T-cell (primary cell): ENCODE data around the gene PLOD2. TPM values are rescaled to one million over a fixed set of nuclear protein-coding genes. Genes with fewer than 3 reads are reported as not detected.
"Not testable (repeated sequence)": the region's sequence is repeated elsewhere in the genome, so short reads cannot be mapped to it uniquely, and the experiment has no call there.

ENCODE experiments used
- ATAC-seq, 4 experiments: fragments of 200-7000 bp in 3 of 4; fragments of 150-1000 bp in 1 of 4; cut with Tn5 transposase; replicated peaks in 1 of 4; 1 replicate in 3 of 4; 2 replicates in 1 of 4; pipeline ENCODE4 v1.10.0; 2021; ENCODE audit warnings: moderate library complexity in 3 of 4, mild to moderate bottlenecking in 2 of 4, moderate number of reproducible peaks in 1 of 4
- CTCF ChIA-PET, 2 donors: fragments of 300-600 bp; sonication (Branson Sonifier 250); formaldehyde crosslinking; loops; one replicate each; lab custom pipeline; 2022; ENCODE audit warnings: antibody characterized with exemption in 2 of 2; lab: Charles Lee
- POLR2A ChIA-PET, 2 donors: fragments of 300-600 bp; sonication (Branson Sonifier 250); formaldehyde crosslinking; loops; one replicate each; lab custom pipeline; 2022; ENCODE audit warnings: antibody characterized with exemption in 2 of 2; lab: Charles Lee
- DNase-seq, 35 experiments: peaks; one replicate each; pipeline versions ENCODE4 v3.0.0 to v3.0.0-alpha.2; 2013 to 2023
- H3K27ac ChIP-seq: one replicate; pipeline ENCODE4 v1.5.1; 2013; ENCODE audit warnings: low read length
- H3K27me3 ChIP-seq, 2 experiments: replicated peaks in 1 of 2; 1 replicate in 1 of 2; 2 replicates in 1 of 2; pipeline versions ENCODE4 v1.6.1 to v1.7.0; 2013; ENCODE audit warnings: low read length in 1 of 2, mixed read lengths in 1 of 2; ENCODE audit not compliant: control insufficient read depth in 2 of 2, insufficient read depth in 2 of 2; ENCODE audit errors: extremely low read depth in 1 of 2
- H3K36me3 ChIP-seq, 2 donors: 1 replicate in 1 of 2; 2 replicates in 1 of 2; pipeline versions ENCODE4 v1.6.1 to v1.7.0; 2013; ENCODE audit warnings: low read length in 1 of 2; ENCODE audit not compliant: control insufficient read depth in 2 of 2, insufficient read depth in 1 of 2; ENCODE audit errors: extremely low read depth in 1 of 2
- H3K4me1 ChIP-seq, 2 experiments: 1 replicate in 1 of 2; 2 replicates in 1 of 2; pipeline versions ENCODE4 v1.6.1 to v1.7.0; 2013; ENCODE audit warnings: low read length in 2 of 2, mixed read lengths in 1 of 2; ENCODE audit not compliant: insufficient read depth in 2 of 2, control insufficient read depth in 1 of 2; ENCODE audit errors: extremely low read depth in 1 of 2
- H3K4me3 ChIP-seq, 2 donors: 1 replicate in 1 of 2; 2 replicates in 1 of 2; pipeline versions ENCODE4 v1.5.1 to v1.7.0; 2013; ENCODE audit warnings: mild to moderate bottlenecking in 2 of 2, low read length in 1 of 2, moderate library complexity in 1 of 2; ENCODE audit not compliant: control insufficient read depth in 1 of 2; ENCODE audit errors: extremely low read depth in 1 of 2
- H3K9me3 ChIP-seq: 2 replicates; pipeline ENCODE4 v1.7.0; 2013
- H3K27ac Mint-ChIP-seq, 2 donors: one replicate each; pipeline ENCODE4 v1.8.0; 2020 to 2021; ENCODE audit warnings: mild to moderate bottlenecking in 2 of 2, mixed read lengths in 2 of 2
- H3K27me3 Mint-ChIP-seq, 2 donors: one replicate each; pipeline ENCODE4 v1.8.0; 2021 to 2022; ENCODE audit warnings: mixed read lengths in 2 of 2
- H3K36me3 Mint-ChIP-seq: one replicate; pipeline ENCODE4 v1.8.0; 2021; ENCODE audit warnings: mixed read lengths
- H3K4me1 Mint-ChIP-seq, 3 donors: one replicate each; pipeline ENCODE4 v1.8.0; 2020 to 2022; ENCODE audit warnings: mixed read lengths in 3 of 3, mild to moderate bottlenecking in 1 of 3
- H3K4me3 Mint-ChIP-seq, 3 donors: one replicate each; pipeline ENCODE4 v1.8.0; 2020 to 2022; ENCODE audit warnings: mild to moderate bottlenecking in 3 of 3, mixed read lengths in 3 of 3, moderate library complexity in 3 of 3
- H3K9me3 Mint-ChIP-seq, 3 donors: one replicate each; pipeline ENCODE4 v1.8.0; 2020 to 2022; ENCODE audit warnings: mixed read lengths in 3 of 3
- WGBS: methylation state at CpG from one replicate; pipeline ENCODE4 v1.1.5; 2013; ENCODE audit warnings: missing lambda C conversion rate; ENCODE audit not compliant: insufficient coverage; 5-methylcytosine and 5-hydroxymethylcytosine counted together
- total RNA-seq, 35 experiments: library from RNA in 6 of 35; stranded (reverse) in 6 of 35; fragments of 120-200 nt in 1 of 35; gene quantifications; one replicate each; pipeline versions ENCODE4 v1.2.1 to v1.2.4 and lab custom pipeline; 2013 to 2026

Gene PLOD2
- total RNA-seq, 5 donors from 2014 or later (not counting 1 experiment from before 2014, with no cell fraction given) = 0.28 to 0.63 (median 0.46) TPM; not detected in 1

GRCh38 chr3:146117406-146118285, 43.3 kb downstream of the PLOD2 start:
- H3K4me1 ChIP-seq = no peaks in the 10 kb centered on the region
- no peak overlapping the region for H3K4me3 ChIP-seq
- no peaks in the 10 kb centered on the region for H3K36me3 ChIP-seq
- H3K27me3 ChIP-seq = no peaks in the 10 kb centered on the region
- ATAC-seq (no peak), DNase-seq (no peak)
- no peaks in the 10 kb centered on the region for H3K36me3 Mint-ChIP-seq
- no peaks in the 10 kb centered on the region for H3K27me3 Mint-ChIP-seq
- H3K27ac ChIP-seq = no peak overlapping the region
- no peaks in the 10 kb centered on the region for H3K4me1 Mint-ChIP-seq
- ChIA-PET POLR2A (no interaction called here), CTCF (no interaction called here)
- peaks cover 14 to 37% (median 16%) of the 10 kb centered on the region in 3 donors for H3K9me3 Mint-ChIP-seq
- H3K27ac Mint-ChIP-seq = no peak overlapping the region
- no peaks in the 10 kb centered on the region for H3K9me3 ChIP-seq
- no CpG with 5 or more reads among the region's 2 CpGs for WGBS
- no peak overlapping the region for H3K4me3 Mint-ChIP-seq

- H3K4me3 Mint-ChIP-seq = no peak overlapping the region
- H3K9me3 Mint-ChIP-seq = peaks cover 14 to 38% (median 19%) of the 10 kb centered on the region in 3 donors
- Histone ChIP-seq H3K4me1 (no peaks in the 10 kb centered on the region), H3K4me3 (no peak overlapping the region), H3K27ac (no peak overlapping the region), H3K27me3 (no peaks in the 10 kb centered on the region), H3K36me3 (no peaks in the 10 kb centered on the region), H3K9me3 (no peaks in the 10 kb centered on the region)
- no peaks in the 10 kb centered on the region for H3K4me1 Mint-ChIP-seq
- 80% methylated on average over 1 of the region's 1 CpG for WGBS
- H3K27me3 Mint-ChIP-seq = no peaks in the 10 kb centered on the region
- H3K36me3 Mint-ChIP-seq = no peaks in the 10 kb centered on the region
- ChIA-PET CTCF (no interaction called here), POLR2A (no interaction called here)
- DNase-seq = no peak
- H3K27ac Mint-ChIP-seq = no peak overlapping the region
- ATAC-seq = no peak
Measured at GRCh38 chr3:146115619-146116018, 45.4 kb downstream of the PLOD2 start.

- H3K27me3 Mint-ChIP-seq, H3K4me1 ChIP-seq, H3K9me3 ChIP-seq, H3K4me3 Mint-ChIP-seq, H3K27me3 ChIP-seq, POLR2A ChIA-PET, H3K27ac ChIP-seq, ATAC-seq, H3K36me3 Mint-ChIP-seq, H3K27ac Mint-ChIP-seq, H3K36me3 ChIP-seq, DNase-seq, CTCF ChIA-PET, H3K4me3 ChIP-seq, H3K4me1 Mint-ChIP-seq: not testable (repeated sequence)
- WGBS = 100% methylated on average over 2 of the region's 12 CpGs
- peaks cover 14 to 35% (median 19%) of the 10 kb centered on the region in 3 donors for H3K9me3 Mint-ChIP-seq
Measured at GRCh38 chr3:146113804-146114203, 47.2 kb downstream of the PLOD2 start.

DNA sequence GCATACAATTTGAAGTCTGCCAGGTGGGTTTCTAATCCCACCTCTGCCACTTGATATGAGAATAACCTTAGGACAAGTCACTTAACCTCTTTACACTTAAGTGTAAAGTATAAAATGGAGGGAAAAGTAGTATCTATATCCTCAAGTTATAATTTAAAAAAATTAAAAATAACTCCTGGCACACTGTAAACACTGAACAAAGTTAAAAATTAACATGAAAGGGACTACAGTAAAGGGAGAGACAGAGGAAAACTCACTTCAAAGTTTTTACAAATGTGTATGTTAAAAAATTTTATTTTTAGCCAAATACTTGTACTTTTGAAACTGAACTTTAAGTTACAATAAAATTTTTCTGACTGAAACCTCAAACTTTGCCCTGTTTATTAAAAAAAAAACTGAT, 49.6 kb downstream of the PLOD2 start:
- Histone ChIP-seq H3K36me3 (no peaks in the 10 kb centered on the region), H3K27me3 (no peaks in the 10 kb centered on the region), H3K4me1 (no peaks in the 10 kb centered on the region), H3K9me3 (no peaks in the 10 kb centered on the region), H3K4me3 (no peak overlapping the region), H3K27ac (no peak overlapping the region)
- ChIA-PET CTCF (no interaction called here), POLR2A (no interaction called here)
- Mint-ChIP-seq H3K4me1 (no peaks in the 10 kb centered on the region), H3K27me3 (no peaks in the 10 kb centered on the region), H3K4me3 (no peak overlapping the region), H3K27ac (no peak overlapping the region), H3K36me3 (no peaks in the 10 kb centered on the region), H3K9me3 (peaks cover 14 to 33% (median 19%) of the 10 kb centered on the region in 3 donors)
- no peak for ATAC-seq
- DNase-seq = no peak

DNA sequence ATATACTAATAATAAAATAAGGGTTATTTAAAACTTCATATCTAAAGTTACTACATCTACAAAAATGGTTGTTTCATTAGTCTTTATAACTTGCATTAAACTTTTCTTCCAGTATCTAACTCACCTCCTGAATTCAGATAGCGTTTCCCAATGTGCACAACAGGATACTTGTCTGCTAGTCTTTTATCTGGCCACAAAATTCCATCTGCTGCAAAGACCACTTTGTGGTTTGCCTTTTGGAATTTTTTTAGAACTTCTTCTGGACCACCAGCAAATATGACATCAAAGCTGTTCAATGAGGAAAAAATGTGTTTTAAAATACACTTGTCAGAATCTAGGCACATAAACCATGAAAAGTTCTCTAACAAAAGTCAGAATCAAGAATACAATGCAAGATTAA, 50.8 kb downstream of the PLOD2 start:
- ChIA-PET POLR2A (no interaction called here), CTCF (no interaction called here)
- H3K4me3 Mint-ChIP-seq = no peak overlapping the region
- no peaks in the 10 kb centered on the region for H3K27me3 Mint-ChIP-seq
- DNase-seq (no peak), ATAC-seq (no peak)
- H3K4me1 Mint-ChIP-seq = no peaks in the 10 kb centered on the region
- H3K27ac Mint-ChIP-seq = no peak overlapping the region
- Histone ChIP-seq H3K9me3 (no peaks in the 10 kb centered on the region), H3K36me3 (no peaks in the 10 kb centered on the region), H3K27ac (no peak overlapping the region), H3K27me3 (no peaks in the 10 kb centered on the region), H3K4me3 (no peak overlapping the region), H3K4me1 (no peaks in the 10 kb centered on the region)
- WGBS = 63% methylated on average over 1 of the region's 1 CpG
- H3K36me3 Mint-ChIP-seq = no peaks in the 10 kb centered on the region
- H3K9me3 Mint-ChIP-seq = peaks cover 10 to 22% (median 14%) of the 10 kb centered on the region in 3 donors

GRCh38 chr3:146106986-146107385, 54.0 kb downstream of the PLOD2 start:
- H3K36me3 ChIP-seq = no peaks in the 10 kb centered on the region
- CTCF ChIA-PET = no interaction called here
- 80% methylated on average over 1 of the region's 5 CpGs for WGBS
- no peak overlapping the region for H3K4me3 ChIP-seq
- H3K27ac ChIP-seq = no peak overlapping the region
- DNase-seq (no peak), ATAC-seq (no peak)
- Mint-ChIP-seq H3K4me3 (no peak overlapping the region), H3K4me1 (no peaks in the 10 kb centered on the region), H3K27ac (no peak overlapping the region), H3K36me3 (no peaks in the 10 kb centered on the region), H3K27me3 (no peaks in the 10 kb centered on the region), H3K9me3 (peaks cover 0 to 2% (median under 1%) of the 10 kb centered on the region in 3 donors)
- no peaks in the 10 kb centered on the region for H3K4me1 ChIP-seq
- H3K9me3 ChIP-seq = no peaks in the 10 kb centered on the region
- POLR2A ChIA-PET = no interaction called here
- H3K27me3 ChIP-seq = no peaks in the 10 kb centered on the region
